ENCODE measurements around the gene NUBPL.

NUBPL gene

GRCh38 chr14:31827325-31827724 is 266.1 kb downstream of the NUBPL start:
- no peaks in the 10 kb centered on the region for H4K20me1 ChIP-seq (ENCODE audit: insufficient read depth)
- no peak overlapping the region for H3K4me2 ChIP-seq
- no peaks in the 10 kb centered on the region for H3K27me3 ChIP-seq (ENCODE audit: insufficient read depth, low read depth)

GRCh38 chr14:31828946-31829868 is 268.0 kb downstream of the NUBPL start:
- H4K20me1 ChIP-seq (ENCODE audit: insufficient read depth), result no peaks in the 10 kb centered on the region
- no peaks in the 10 kb centered on the region for H3K79me2 ChIP-seq (ENCODE audit: insufficient read depth, low read depth)
- no peak overlapping the region for H3K9ac ChIP-seq
- no peaks in the 10 kb centered on the region for H3K27me3 ChIP-seq (ENCODE audit: insufficient read depth, low read depth)
- H3K4me2 ChIP-seq, result no peak overlapping the region
- no peak for TF ChIP-seq CTCF (conservative IDR thresholded peaks at IDR 0.05; ENCODE audit: low read depth, low read length)
- H3K4me1 ChIP-seq (ENCODE audit: low read depth, poor library complexity, severe bottlenecking), result no peaks in the 10 kb centered on the region
- H3K27ac ChIP-seq, result no peak overlapping the region
- H2AFZ ChIP-seq (ENCODE audit: low read depth), result no peak overlapping the region
- H3K4me3 ChIP-seq (IDR thresholded peaks at IDR 0.05; ENCODE audit: insufficient read depth, low read depth, low read length), result no peak overlapping the region
- no peaks in the 10 kb centered on the region for H3K36me3 ChIP-seq (ENCODE audit: insufficient read depth)

More at GRCh38 chr14:31827325-31827724, 266.1 kb downstream of the NUBPL start:
- Histone ChIP-seq H3K9ac (no peak overlapping the region), H2AFZ (ENCODE audit: low read depth) (no peak overlapping the region), H3K27ac (no peak overlapping the region), H3K79me2 (ENCODE audit: insufficient read depth, low read depth) (no peaks in the 10 kb centered on the region), H3K36me3 (ENCODE audit: insufficient read depth) (no peaks in the 10 kb centered on the region), H3K4me1 (ENCODE audit: low read depth, poor library complexity, severe bottlenecking) (no peaks in the 10 kb centered on the region), H3K4me3 (IDR thresholded peaks at IDR 0.05; ENCODE audit: insufficient read depth, low read depth, low read length) (no peak overlapping the region)
- TF ChIP-seq CTCF (conservative IDR thresholded peaks at IDR 0.05; ENCODE audit: low read depth, low read length), result no peak

- H3K9ac ChIP-seq, result no peak overlapping the region
- H3K27me3 ChIP-seq (ENCODE audit: insufficient read depth, low read depth), result no peaks in the 10 kb centered on the region
- no peak overlapping the region for H3K4me3 ChIP-seq (IDR thresholded peaks at IDR 0.05; ENCODE audit: insufficient read depth, low read depth, low read length)
- H3K27ac ChIP-seq, result no peak overlapping the region
- no peak overlapping the region for H2AFZ ChIP-seq (ENCODE audit: low read depth)
- H4K20me1 ChIP-seq (ENCODE audit: insufficient read depth), result no peaks in the 10 kb centered on the region
- no peak overlapping the region for H3K4me2 ChIP-seq
- no peaks in the 10 kb centered on the region for H3K36me3 ChIP-seq (ENCODE audit: insufficient read depth)
- H3K79me2 ChIP-seq (ENCODE audit: insufficient read depth, low read depth), result no peaks in the 10 kb centered on the region
- H3K4me1 ChIP-seq (ENCODE audit: low read depth, poor library complexity, severe bottlenecking), result no peaks in the 10 kb centered on the region
- TF ChIP-seq CTCF (conservative IDR thresholded peaks at IDR 0.05; ENCODE audit: low read depth, low read length), result no peak
Observed at GRCh38 chr14:31834616-31835015, 273.4 kb downstream of the NUBPL start.

- Histone ChIP-seq H3K4me2 (no peak overlapping the region), H3K36me3 (ENCODE audit: insufficient read depth) (no peaks in the 10 kb centered on the region), H2AFZ (ENCODE audit: low read depth) (no peak overlapping the region), H4K20me1 (ENCODE audit: insufficient read depth) (no peaks in the 10 kb centered on the region), H3K4me1 (ENCODE audit: low read depth, poor library complexity, severe bottlenecking) (no peaks in the 10 kb centered on the region), H3K79me2 (ENCODE audit: insufficient read depth, low read depth) (no peaks in the 10 kb centered on the region), H3K4me3 (IDR thresholded peaks at IDR 0.05; ENCODE audit: insufficient read depth, low read depth, low read length) (no peak overlapping the region), H3K27ac (no peak overlapping the region), H3K9ac (no peak overlapping the region), H3K27me3 (ENCODE audit: insufficient read depth, low read depth) (no peaks in the 10 kb centered on the region)
- TF ChIP-seq CTCF (conservative IDR thresholded peaks at IDR 0.05; ENCODE audit: low read depth, low read length), result no peak
Observed at GRCh38 chr14:31835049-31835448, 273.8 kb downstream of the NUBPL start.
